Upper lobe of left lung (tissue), 4 donors: Measurements from ENCODE around the gene GABRR3.

Experiments
- POLR2A ChIP-seq, 4 donors: fragments of 450-650 bp; IDR thresholded peaks; one replicate each; pipeline ENCODE4 v1.5.1; 2016 to 2017; ENCODE audit warnings: antibody characterized with exemption in 4 of 4, mild to moderate bottlenecking in 2 of 4
- POLR2AphosphoS5 ChIP-seq, 2 donors: sonication (generic); formaldehyde crosslinking; IDR thresholded peaks; one replicate each; pipeline ENCODE4 v1.5.1; 2017; ENCODE audit warnings: antibody characterized with exemption in 2 of 2
- TF ChIP-seq, protein P1 (sequence below), 6 experiments: fragments of 450-650 bp in 4 of 6; fragments of 200-600 bp in 2 of 6; sonication (generic) in 2 of 6; IDR thresholded peaks; one replicate each; pipeline ENCODE4 v1.5.1; 2016 to 2019; ENCODE audit warnings: antibody characterized with exemption in 6 of 6

DNA sequence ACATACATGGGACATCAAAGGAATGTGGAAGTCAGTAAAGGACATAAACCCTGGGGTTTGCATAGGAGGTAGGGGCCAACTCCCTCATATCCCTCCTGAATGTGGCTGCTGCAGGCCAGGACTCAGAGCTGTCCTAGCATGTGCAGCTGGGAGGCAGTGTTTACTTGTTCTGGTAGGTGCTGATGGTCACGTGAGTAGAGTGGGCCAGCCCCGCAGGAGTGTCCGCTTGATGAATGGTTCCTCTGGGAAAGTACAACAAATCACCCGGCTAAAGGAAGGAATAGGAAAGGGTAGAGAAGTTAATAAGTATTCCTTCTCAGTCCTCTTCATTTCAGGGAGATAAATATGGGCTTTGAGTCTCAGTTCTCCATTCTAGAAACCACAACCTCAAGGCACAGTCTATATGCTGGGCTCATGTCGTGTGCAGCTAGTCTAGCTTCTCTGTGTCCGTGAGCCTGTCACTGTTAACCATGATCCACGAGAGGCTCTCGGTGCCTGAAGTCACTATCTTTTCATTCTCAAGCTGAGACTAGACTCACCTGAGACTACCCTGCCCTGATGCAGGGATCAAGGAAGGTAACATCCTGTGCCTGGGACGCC lies 80.8 kb downstream of the GABRR3 start:
- TF ChIP-seq, protein P1, sequence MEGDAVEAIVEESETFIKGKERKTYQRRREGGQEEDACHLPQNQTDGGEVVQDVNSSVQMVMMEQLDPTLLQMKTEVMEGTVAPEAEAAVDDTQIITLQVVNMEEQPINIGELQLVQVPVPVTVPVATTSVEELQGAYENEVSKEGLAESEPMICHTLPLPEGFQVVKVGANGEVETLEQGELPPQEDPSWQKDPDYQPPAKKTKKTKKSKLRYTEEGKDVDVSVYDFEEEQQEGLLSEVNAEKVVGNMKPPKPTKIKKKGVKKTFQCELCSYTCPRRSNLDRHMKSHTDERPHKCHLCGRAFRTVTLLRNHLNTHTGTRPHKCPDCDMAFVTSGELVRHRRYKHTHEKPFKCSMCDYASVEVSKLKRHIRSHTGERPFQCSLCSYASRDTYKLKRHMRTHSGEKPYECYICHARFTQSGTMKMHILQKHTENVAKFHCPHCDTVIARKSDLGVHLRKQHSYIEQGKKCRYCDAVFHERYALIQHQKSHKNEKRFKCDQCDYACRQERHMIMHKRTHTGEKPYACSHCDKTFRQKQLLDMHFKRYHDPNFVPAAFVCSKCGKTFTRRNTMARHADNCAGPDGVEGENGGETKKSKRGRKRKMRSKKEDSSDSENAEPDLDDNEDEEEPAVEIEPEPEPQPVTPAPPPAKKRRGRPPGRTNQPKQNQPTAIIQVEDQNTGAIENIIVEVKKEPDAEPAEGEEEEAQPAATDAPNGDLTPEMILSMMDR (IDR thresholded peaks at IDR 0.05), result no peak
- TF ChIP-seq POLR2AphosphoS5 (IDR thresholded peaks at IDR 0.05) (no peak), POLR2A (IDR thresholded peaks at IDR 0.05) (no peak)
